D721Med (cell line): ENCODE measurements around the gene HEYL.

Experiments
- DNase-seq: peaks from one replicate; pipeline ENCODE4 v3.0.0; 2011; ENCODE audit warnings: low spot score; ENCODE audit not compliant: insufficient read length
- FAIRE-seq: peaks from 2 replicates; lab custom pipeline; 2011; peaks lifted over from hg19 to GRCh38; lab: Jason Lieb, UNC
- TF ChIP-seq, protein P1 (sequence below): IDR thresholded peaks from 2 replicates; pipeline ENCODE4 v1.5.1; 2012; ENCODE audit warnings: mild to moderate bottlenecking, control low read depth; ENCODE audit not compliant: insufficient read depth; ENCODE audit errors: missing control alignments

Gene HEYL

GRCh38 chr1:39681999-39682398 lies 42.6 kb upstream of the HEYL start:
- DNase-seq (no peak), FAIRE-seq (no peak)
- TF ChIP-seq, protein P1, sequence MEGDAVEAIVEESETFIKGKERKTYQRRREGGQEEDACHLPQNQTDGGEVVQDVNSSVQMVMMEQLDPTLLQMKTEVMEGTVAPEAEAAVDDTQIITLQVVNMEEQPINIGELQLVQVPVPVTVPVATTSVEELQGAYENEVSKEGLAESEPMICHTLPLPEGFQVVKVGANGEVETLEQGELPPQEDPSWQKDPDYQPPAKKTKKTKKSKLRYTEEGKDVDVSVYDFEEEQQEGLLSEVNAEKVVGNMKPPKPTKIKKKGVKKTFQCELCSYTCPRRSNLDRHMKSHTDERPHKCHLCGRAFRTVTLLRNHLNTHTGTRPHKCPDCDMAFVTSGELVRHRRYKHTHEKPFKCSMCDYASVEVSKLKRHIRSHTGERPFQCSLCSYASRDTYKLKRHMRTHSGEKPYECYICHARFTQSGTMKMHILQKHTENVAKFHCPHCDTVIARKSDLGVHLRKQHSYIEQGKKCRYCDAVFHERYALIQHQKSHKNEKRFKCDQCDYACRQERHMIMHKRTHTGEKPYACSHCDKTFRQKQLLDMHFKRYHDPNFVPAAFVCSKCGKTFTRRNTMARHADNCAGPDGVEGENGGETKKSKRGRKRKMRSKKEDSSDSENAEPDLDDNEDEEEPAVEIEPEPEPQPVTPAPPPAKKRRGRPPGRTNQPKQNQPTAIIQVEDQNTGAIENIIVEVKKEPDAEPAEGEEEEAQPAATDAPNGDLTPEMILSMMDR: no peak

DNA sequence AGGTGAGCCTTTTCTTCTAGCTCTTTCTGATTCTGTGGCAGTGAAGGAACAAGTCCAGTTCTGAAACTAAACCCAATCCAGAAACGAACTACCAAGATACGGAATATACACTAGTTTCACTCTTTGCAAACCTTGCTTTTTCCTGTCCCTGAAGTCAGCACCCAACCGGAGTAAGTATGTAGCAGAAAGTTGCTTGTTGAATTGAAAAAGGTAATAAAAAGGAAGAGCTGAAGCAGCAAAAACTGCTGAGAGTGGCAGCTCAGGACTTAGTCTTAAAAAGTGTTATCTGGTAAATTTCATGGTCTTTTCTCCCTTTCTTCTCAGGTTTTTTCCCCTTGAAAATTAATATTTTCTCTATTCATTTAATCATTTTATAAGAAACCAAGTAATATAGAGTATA lies 41.9 kb upstream of the HEYL start:
- TF ChIP-seq, protein P1: no peak
- DNase-seq (no peak), FAIRE-seq (no peak)

GRCh38 chr1:39680751-39681150 lies 41.3 kb upstream of the HEYL start:
- DNase-seq: no peak
- no peak for FAIRE-seq
- TF ChIP-seq, protein P1: no peak

GRCh38 chr1:39679821-39680220 lies 40.4 kb upstream of the HEYL start:
- TF ChIP-seq, protein P1: no peak
- DNase-seq (no peak), FAIRE-seq (no peak)

DNA sequence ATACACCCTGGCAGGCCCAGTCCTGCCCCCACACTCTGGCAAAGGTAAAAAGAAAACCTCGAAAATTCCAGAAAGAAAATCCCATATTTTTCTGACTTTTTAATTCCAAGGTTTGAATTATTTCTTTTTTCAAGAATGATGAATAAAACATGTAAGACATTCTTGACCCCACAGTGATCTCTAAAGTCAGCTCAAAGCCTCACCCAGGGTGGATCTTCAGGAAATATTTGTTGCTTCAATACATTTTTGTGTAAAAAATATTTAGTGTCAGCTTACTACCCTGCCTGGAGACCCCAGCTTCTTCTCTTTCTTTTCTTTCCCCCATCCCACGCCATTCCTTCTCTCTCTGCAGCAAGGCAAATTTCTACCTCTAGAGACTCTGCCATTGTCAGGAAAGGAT lies 39.4 kb upstream of the HEYL start:
- TF ChIP-seq, protein P1: no peak
- FAIRE-seq (no peak), DNase-seq (no peak)

DNA sequence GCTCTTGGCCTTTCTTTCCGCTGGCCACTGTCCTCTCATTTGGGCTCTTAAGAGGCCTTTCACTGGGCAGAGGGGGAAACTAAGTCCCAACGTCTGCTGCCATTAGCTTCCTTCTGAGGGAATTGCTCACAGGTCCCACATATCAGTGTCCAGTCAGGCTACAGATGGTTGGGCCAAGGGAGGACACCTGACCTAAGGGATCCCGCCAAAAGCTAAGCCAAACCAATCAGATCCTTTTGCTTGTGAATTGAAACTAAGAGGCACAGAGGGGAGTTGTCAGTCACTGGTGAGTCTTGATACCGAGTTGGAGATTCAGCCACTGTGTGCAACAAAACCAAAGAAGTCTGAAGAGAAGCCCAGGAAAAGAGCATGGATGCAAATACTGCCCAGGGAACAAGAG lies 38.2 kb upstream of the HEYL start:
- TF ChIP-seq, protein P1: no peak
- no peak for DNase-seq
- no peak for FAIRE-seq

GRCh38 chr1:39676948-39677548 lies 37.6 kb upstream of the HEYL start:
- FAIRE-seq (no peak), DNase-seq (no peak)
- TF ChIP-seq, protein P1: no peak
